Upper lobe of left lung (tissue), 4 donors: ENCODE data around the gene CDC42BPA.

ENCODE experiments used
- CTCF ChIP-seq, 6 experiments: fragments of 450-650 bp in 4 of 6; fragments of 200-600 bp in 2 of 6; sonication (generic) in 2 of 6; IDR thresholded peaks; one replicate each; pipeline ENCODE4 v1.5.1; 2016 to 2019; ENCODE audit warnings: antibody characterized with exemption in 6 of 6
- POLR2A ChIP-seq, 4 donors: fragments of 450-650 bp; IDR thresholded peaks; one replicate each; pipeline ENCODE4 v1.5.1; 2016 to 2017; ENCODE audit warnings: antibody characterized with exemption in 4 of 4, mild to moderate bottlenecking in 2 of 4
- POLR2AphosphoS5 ChIP-seq, 2 donors: sonication (generic); formaldehyde crosslinking; IDR thresholded peaks; one replicate each; pipeline ENCODE4 v1.5.1; 2017; ENCODE audit warnings: antibody characterized with exemption in 2 of 2

GRCh38 chr1:226980122-226980560 lies 338.2 kb downstream of the CDC42BPA start:
- no peak for TF ChIP-seq CTCF (IDR thresholded peaks at IDR 0.05)
- no peak for TF ChIP-seq POLR2AphosphoS5 (IDR thresholded peaks at IDR 0.05)
- no peak for TF ChIP-seq POLR2A (IDR thresholded peaks at IDR 0.05)
